ENCODE measurements around the gene STRN4.
"Not testable (repeated sequence)": the region's sequence is repeated elsewhere in the genome, so short reads cannot be mapped to it uniquely, and the experiment has no call there.

Gene STRN4

DNA sequence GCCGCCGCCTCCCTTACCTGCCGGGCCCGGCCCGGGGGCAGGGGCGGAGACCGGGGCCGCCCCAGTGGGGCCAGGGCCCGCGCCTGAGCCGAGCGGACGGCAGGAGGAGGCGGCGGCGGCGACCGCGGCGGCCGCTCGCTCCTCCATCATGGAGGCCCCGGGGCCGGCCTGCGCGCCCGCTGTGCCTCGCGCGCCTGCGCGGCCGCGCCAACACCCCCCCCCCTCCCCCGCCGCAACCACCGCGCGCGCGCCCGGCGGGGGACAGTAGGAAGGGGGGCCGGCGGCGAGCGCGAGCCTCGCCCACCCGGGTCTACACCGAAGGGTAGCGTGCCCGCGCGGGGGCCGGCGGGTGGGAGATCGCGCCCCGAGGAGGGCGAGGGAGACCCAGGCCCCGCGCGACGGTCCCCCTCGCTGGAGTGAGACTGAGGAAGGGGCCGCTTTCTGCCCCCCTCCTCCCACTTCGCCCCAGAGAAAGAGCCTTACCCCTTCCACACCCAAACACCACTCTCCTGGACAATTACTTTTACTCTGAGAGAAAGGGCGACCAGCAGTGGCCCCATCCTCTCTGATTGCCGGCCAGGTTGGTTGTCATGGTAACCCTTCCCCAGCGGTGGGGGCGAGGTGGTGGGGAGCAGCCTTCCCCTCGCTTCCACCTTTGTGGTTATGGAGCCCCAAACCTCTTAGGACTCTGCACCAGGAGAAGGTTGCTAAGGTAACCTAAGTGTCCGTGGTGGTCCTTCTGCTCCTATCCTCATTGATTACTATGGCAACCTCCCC is at the start of gene STRN4:
Gene STRN4 (minus strand): TSS at position 170 of the 777 bp plus-strand sequence. CDS start 20 bp downstream, at position 150.
- DNase-seq = peak; percentile 83

DNA sequence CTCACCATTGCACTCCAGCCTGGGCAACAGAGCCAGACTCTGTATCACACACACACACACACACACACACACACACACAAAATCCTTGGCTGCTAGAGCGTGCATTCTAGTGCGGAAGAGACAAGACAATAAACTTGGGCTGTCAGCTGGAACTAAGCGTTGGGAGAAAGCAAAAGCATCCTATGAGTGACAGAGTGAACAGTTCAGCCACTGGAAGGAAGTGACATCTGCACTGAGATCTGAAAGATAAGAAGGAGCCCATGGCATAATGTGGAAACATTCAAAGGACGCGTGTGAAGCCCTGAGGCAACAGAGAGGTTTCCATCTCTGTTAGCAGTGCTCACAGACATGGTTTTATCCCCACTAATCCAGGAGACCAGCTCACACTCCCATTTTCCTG is 45.7 kb upstream of the STRN4 start:
- DNase-seq = no peak

DNA sequence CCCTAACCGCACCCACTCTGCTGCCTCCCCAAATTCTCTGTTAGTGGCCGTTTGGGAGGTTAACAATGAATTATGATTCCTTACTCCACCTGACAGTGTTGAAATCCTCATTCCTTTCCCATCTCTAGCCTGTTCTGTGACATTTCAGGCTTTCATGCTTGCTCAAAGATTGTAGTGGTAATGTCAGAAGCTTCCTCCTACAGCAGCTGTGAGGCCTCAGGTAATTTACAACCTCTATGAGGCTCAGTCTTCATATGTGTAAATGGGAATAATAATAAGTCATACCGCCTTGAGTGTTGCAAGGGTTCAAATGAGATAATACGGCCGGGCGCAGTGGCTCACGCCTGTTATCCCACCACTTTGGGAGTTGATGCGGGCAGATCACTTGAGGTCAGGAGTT is 43.1 kb upstream of the STRN4 start:
- no peak for DNase-seq

DNA sequence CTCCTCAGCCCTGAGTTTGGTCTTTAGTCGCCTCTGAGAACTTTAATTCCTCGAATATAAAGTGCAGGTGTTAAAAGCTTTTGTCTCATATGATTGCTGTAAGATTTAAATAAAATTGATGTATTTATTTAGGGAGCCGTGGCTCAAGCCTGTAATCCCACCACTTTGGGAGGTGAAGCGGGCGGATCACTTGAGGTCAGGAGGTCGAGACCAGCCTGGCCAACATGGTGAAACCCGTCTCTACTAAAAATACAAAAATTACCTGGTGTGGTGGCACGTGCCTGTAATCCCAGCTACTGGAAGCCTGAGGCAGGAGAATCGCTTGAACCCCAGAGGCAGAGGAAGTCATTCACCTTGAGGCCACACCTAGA is 42.7 kb upstream of the STRN4 start:
- no peak for DNase-seq

DNA sequence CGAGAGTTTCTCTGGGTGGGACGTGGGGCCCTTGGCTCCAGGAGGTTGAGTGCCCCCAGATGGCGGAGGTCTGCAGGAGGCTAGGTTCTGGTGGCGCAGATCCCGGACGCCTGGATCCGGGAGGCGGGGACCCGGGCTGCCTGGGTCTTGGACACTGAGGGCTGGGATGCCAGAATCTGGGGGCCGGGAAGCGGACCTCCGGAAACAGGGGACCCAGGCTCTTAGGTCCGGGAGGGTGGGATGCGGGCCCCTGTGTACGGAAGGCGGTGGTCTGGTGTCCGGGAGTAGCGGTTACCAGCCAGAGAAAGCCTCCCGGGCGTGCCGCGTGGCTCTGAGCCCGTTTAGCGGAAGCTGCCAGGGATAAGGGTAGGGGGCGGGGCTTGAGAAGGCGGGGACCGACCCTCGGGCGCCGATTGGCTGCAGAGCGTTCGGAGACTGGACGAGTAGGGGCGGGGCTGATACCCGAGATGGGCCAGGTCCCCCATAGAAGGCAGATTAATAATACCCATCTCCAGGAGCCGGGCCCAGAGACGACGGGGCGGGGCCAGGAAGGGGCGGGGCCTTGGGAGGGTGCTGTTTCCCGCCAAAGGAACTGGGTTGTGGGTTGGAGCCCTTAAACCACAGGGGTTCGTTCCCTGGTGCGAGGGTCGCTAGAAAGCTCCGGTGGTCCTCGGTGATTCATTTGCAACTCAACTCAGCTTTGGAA is 42.2 kb upstream of the STRN4 start, which contains the start of gene SLC1A5:
Gene SLC1A5 (minus strand): TSS at position 333 of the 706 bp plus-strand sequence. CDS start 629 bp downstream, outside the sequence.
- DNase-seq = peak; percentile 97

GRCh38 chr19:46787331-46788261 is 41.3 kb upstream of the STRN4 start:
- DNase-seq = peak; percentile 71

GRCh38 chr19:46787040-46787330 is 40.7 kb upstream of the STRN4 start:
- DNase-seq = no peak

DNA sequence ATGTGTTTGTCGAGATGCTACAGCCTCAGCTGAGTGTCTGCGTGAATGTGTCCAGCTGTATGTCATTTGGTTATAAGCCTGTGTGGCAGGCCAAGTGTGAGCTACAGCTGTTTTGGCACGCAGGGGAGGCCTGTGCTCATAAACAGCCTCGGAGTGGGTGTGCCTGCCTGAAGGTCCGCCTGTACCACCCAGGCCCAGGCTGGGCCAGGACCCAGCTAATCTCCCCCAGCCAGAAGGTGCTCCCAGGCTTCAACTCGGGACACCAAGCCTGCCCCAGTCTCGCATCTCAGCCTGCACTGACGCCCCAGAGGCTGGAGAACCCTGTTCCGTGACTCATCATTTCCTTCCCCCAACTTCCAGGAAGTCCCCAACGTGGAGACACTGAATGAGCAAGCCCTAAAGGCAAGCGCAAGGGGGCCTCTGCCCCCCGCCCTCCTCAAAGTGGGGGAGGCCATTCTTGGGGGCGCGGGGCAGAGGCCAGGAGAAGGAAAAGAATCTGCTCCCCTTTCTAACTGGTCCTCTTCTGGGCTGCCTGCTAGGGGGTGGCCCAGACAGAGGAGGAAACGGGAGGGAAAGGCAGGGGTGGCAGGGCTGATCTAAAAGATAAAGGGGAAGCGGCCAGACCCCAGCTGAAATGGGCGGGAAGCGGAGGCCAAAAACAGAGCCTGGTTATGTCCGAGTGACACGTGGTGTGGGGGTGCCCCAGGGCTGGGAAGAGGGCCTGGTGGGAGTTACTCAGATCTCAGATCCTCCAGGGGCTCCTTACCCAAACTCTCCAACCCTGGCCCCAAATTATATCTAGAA is 40.2 kb upstream of the STRN4 start:
- DNase-seq = peak; percentile 72

DNA sequence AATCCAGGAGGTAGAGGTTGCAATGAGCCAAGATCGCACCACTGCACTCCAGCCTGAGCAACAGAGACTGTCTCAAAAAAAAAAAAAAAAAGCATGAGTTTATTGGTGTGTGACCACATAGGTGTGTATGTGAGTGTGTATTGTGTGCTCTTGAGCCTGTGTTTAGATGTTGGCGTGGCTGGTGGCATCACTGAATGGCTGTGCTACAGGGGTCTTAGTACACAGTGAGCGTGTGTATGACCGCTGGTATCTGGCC is 39.7 kb upstream of the STRN4 start:
- no peak for DNase-seq

GRCh38 chr19:46785054-46785979 is 39.1 kb upstream of the STRN4 start:
- DNase-seq = no peak

DNA sequence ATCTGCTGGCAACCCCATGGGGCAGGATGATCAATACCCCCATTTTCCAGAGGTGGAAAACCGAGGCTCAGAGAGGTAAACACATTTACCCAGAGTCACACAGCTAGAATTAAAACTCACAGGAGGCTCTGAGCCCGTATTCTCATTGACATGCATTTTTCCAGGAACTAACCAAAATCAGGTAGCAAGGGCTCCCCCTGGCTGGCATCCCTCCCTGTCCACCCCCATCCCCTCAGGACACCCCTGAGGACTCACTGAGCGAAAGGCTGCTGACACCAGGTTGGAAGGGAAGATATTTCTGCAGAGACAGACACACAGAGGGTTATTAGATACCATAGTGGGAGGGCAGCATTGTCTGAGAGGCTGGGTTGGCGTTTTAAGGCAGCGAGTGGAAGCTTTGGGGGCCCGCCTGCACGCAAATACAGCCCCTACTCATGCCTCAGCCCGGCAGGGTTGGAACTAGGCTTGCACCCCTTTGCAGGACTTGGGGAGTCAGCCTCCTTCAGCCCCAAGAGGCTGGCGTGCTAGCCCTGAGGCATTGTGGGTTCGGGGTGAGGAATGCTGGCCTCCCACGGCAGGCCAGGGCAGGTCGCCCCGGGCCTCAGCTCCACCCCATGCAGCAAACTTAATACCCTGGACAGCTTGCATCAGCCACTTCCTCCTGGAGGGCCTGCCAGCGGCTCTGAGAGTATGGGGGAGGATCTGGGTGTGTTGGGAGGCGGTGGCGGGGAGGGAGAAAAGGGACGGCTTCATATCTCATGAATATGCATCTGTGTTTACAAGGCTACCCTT is 38.2 kb upstream of the STRN4 start:
- DNase-seq = peak; percentile 19

GRCh38 chr19:46783670-46784069 is 37.4 kb upstream of the STRN4 start:
- no peak for DNase-seq

DNA sequence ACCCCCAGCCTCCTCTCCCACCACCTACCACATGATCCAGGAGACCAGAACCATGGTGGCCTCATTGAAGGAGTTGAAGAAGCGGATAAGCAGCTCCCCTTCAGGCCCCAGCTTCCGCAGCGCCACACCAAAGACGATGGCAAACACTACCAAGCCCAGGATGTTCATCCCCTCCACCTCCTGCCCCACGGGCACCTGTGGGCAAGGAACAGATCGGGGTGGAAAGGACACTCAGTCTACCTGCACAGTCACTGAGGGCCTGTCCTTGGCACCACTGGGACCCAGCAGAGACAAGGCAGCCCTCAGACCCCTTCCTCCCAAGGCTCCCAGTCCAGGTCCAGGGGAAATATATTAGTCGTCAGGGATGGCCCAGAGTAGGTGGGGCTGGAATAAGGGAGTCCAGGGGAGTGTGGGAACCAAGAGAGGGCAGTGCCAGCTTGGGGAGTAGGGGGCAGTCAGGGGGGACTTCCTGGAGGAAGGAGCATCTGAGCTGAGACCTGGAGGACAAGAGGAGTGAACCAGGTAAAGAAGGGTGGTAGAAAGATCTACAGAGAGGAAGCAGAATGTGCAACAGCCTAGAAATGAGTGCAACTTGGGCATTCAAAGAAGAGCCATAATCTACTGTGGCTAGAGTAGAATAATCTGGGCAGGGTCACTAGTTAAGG is 36.2 kb upstream of the STRN4 start:
- DNase-seq = no peak

- not testable (repeated sequence) for DNase-seq
Measured at GRCh38 chr19:46777956-46778645, 31.9 kb upstream of the STRN4 start.

DNA sequence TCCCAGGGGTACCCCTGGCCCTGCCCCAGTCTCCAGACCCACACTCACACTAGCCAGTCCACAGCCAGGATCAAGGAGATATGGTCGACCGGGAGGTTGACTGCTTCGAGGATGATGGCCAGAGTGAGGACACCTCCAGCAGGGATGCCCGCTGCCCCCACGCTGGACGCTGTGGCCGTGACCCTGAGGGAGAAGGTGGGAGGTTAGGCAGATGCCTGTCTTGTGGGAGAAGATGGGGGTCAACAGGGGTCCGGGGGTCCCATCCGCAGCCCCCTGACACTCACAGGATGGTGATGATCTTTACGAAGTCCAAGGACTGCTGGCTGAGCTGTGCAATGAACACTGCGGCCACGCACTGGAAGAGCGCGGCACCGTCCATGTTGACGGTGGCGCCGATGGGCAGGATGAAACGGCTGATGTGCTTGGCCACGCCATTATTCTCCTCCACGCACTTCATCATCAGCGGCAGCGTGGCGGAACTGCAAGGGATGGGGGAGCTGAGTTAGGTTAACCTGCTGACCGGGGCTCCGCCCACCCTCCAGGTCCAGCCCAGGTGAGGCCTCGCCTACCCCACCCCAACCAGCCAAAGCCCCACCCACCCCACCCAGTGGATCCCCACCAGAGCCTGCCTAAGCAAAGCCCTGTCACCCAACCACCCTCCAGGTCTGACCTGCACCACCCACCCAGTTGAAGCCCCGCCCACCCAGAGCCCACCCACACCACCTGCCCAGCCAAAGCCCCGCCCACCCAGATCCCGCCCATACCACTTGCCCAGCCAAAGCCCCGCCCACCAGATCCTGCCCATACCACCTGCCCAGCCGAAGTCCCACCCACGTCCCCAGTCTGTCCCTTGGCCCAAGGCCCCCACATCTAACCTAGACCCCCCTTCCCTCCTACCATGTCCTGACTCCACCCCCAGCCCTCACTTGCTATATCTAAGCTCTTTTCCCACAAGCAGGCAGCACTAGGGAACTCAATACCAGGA is 31.0 kb upstream of the STRN4 start:
- DNase-seq = no peak

DNA sequence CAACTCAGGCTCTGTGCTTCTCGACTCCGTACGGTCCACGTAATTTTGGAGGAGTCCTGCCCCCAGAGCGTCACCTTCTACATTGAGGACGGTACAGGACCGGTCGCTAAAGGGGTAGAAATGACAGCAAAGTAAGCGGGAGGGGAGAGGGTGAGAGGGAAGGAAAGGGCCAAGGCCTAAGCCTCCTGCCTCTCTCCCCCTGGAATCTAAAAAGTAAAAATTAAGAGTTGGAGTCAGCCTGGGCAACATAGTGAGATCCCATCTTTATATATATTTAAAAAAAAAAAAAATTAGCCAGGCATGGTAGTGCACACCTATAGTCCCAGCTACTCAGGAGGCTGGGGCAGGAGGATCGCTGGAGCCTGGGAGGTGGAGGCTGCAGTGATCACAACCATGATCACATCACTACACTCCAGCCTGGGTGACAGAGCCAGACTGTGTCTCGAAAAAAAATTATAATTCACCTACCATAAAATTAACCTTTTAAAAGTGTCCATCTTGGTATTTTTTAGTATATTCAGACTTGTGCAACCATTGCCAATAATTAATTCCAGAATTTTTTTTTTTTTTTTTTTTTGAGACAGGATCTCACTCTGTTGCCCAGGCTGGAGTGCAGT is 29.5 kb upstream of the STRN4 start:
- DNase-seq = no peak

DNA sequence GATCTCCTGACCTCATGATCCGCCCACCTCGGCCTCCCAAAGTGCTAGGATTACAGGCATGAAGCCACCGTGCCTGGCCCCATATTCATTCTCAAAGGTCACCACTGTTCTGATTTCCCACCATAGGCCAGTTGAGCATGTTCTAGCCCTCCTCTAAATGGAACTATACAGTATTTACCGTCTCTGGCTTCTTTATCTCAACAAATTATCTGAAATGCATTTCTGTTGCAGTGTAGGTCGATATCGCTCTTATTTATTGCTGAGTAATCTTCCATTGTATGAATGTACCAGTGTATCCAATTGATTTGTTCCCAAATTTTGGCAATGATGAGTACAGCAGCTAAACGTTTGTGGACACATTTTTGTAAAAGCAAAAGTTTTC is 26.8 kb upstream of the STRN4 start:
- DNase-seq = no peak

Measured in eye (tissue), 1 donor.